Measurements from ENCODE around the gene DYRK3.

GRCh38 chr1:206636671-206637070 is 1.3 kb downstream of the DYRK3 start:
- no peak for TF ChIP-seq POLR2A (IDR thresholded peaks at IDR 0.05)
- TF ChIP-seq, protein P1, sequence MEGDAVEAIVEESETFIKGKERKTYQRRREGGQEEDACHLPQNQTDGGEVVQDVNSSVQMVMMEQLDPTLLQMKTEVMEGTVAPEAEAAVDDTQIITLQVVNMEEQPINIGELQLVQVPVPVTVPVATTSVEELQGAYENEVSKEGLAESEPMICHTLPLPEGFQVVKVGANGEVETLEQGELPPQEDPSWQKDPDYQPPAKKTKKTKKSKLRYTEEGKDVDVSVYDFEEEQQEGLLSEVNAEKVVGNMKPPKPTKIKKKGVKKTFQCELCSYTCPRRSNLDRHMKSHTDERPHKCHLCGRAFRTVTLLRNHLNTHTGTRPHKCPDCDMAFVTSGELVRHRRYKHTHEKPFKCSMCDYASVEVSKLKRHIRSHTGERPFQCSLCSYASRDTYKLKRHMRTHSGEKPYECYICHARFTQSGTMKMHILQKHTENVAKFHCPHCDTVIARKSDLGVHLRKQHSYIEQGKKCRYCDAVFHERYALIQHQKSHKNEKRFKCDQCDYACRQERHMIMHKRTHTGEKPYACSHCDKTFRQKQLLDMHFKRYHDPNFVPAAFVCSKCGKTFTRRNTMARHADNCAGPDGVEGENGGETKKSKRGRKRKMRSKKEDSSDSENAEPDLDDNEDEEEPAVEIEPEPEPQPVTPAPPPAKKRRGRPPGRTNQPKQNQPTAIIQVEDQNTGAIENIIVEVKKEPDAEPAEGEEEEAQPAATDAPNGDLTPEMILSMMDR (IDR thresholded peaks at IDR 0.05), result no peak

Measured in thyroid gland (tissue), 4 donors.